ENCODE measurements around the gene ZMIZ1. TPM values are rescaled to one million over a fixed set of nuclear protein-coding genes. Genes with fewer than 3 reads are reported as not detected.

ZMIZ1 gene
- total and polyA plus RNA-seq, 4 donors, result 3.9 to 19.1 (median 9.8) TPM

DNA sequence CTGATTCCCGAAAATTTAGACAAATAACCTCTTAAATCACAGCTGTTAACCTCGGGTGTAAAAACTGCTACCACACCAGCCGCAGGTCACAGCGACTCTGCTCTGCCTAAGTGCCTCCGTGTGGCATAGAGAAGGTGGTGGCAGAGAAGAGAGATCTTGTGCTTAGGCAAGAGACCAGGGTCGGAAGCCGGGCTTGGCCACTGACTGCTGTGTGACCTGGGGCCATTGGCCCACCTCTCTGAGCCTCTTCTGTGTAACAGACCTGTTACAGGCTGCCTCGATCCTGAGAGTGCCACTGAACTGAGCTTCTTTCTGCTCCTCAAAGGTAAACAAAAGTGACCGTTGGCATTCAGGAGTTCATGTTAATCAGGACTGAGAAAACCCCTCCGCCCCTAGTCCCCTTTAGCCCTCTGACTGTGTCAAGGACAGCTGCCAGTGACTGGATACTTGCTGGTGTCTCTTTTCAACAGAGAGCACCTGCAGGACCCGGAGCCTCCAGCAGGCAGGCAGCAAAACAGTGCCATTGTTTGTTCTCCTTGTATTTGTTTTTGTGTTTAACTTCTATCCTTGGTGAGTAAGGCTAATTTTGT, 36.5 kb downstream of the ZMIZ1 start:
- WGBS, result 36% methylated on average over 11 of the region's 11 CpGs
- Histone ChIP-seq H3K9me3 (ENCODE audit: control insufficient read depth in 4 of 4, low read length in 3 of 4) (no peaks in the 10 kb centered on the region), H3K27me3 (ENCODE audit: control insufficient read depth in 4 of 4, insufficient read depth in 4 of 4, low read length in 3 of 4) (no peaks in the 10 kb centered on the region), H3K27ac (ENCODE audit: low read depth in 1 of 2, low read length in 2 of 2) (peak overlapping the region in 1 of 2 donors; percentile 32), H3K4me3 (ENCODE audit: low read depth in 1 of 3, low read length in 3 of 3) (no peak overlapping the region), H3K36me3 (ENCODE audit: control insufficient read depth in 4 of 4, insufficient read depth in 3 of 4, low read depth in 1 of 4, low read length in 3 of 4) (no peaks in the 10 kb centered on the region), H3K9ac (ENCODE audit: low read depth in 1 of 2, low read length in 2 of 2) (no peak overlapping the region), H3K4me1 (ENCODE audit: control insufficient read depth in 4 of 4, insufficient read depth in 4 of 4, low read length in 3 of 4) (peaks cover 18 to 45% (median 31%) of the 10 kb centered on the region in 4 donors)
- no peak for DNase-seq (ENCODE audit: low spot score)
- TF ChIP-seq NR2F2 (IDR thresholded peaks at IDR 0.05) (no peak), SP1 (IDR thresholded peaks at IDR 0.05) (peak; percentile 7), RXRA (IDR thresholded peaks at IDR 0.05) (peak in 1 of 2 donors; percentile 39), RAD21 (IDR thresholded peaks at IDR 0.05) (peak; percentile 18 to 57)
- TF ChIP-seq, protein P1, sequence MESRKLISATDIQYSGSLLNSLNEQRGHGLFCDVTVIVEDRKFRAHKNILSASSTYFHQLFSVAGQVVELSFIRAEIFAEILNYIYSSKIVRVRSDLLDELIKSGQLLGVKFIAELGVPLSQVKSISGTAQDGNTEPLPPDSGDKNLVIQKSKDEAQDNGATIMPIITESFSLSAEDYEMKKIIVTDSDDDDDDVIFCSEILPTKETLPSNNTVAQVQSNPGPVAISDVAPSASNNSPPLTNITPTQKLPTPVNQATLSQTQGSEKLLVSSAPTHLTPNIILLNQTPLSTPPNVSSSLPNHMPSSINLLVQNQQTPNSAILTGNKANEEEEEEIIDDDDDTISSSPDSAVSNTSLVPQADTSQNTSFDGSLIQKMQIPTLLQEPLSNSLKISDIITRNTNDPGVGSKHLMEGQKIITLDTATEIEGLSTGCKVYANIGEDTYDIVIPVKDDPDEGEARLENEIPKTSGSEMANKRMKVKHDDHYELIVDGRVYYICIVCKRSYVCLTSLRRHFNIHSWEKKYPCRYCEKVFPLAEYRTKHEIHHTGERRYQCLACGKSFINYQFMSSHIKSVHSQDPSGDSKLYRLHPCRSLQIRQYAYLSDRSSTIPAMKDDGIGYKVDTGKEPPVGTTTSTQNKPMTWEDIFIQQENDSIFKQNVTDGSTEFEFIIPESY (IDR thresholded peaks at IDR 0.05), result no peak
- TF ChIP-seq, protein P2, sequence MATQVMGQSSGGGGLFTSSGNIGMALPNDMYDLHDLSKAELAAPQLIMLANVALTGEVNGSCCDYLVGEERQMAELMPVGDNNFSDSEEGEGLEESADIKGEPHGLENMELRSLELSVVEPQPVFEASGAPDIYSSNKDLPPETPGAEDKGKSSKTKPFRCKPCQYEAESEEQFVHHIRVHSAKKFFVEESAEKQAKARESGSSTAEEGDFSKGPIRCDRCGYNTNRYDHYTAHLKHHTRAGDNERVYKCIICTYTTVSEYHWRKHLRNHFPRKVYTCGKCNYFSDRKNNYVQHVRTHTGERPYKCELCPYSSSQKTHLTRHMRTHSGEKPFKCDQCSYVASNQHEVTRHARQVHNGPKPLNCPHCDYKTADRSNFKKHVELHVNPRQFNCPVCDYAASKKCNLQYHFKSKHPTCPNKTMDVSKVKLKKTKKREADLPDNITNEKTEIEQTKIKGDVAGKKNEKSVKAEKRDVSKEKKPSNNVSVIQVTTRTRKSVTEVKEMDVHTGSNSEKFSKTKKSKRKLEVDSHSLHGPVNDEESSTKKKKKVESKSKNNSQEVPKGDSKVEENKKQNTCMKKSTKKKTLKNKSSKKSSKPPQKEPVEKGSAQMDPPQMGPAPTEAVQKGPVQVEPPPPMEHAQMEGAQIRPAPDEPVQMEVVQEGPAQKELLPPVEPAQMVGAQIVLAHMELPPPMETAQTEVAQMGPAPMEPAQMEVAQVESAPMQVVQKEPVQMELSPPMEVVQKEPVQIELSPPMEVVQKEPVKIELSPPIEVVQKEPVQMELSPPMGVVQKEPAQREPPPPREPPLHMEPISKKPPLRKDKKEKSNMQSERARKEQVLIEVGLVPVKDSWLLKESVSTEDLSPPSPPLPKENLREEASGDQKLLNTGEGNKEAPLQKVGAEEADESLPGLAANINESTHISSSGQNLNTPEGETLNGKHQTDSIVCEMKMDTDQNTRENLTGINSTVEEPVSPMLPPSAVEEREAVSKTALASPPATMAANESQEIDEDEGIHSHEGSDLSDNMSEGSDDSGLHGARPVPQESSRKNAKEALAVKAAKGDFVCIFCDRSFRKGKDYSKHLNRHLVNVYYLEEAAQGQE (IDR thresholded peaks at IDR 0.05), result no peak
- TF ChIP-seq, protein P3, sequence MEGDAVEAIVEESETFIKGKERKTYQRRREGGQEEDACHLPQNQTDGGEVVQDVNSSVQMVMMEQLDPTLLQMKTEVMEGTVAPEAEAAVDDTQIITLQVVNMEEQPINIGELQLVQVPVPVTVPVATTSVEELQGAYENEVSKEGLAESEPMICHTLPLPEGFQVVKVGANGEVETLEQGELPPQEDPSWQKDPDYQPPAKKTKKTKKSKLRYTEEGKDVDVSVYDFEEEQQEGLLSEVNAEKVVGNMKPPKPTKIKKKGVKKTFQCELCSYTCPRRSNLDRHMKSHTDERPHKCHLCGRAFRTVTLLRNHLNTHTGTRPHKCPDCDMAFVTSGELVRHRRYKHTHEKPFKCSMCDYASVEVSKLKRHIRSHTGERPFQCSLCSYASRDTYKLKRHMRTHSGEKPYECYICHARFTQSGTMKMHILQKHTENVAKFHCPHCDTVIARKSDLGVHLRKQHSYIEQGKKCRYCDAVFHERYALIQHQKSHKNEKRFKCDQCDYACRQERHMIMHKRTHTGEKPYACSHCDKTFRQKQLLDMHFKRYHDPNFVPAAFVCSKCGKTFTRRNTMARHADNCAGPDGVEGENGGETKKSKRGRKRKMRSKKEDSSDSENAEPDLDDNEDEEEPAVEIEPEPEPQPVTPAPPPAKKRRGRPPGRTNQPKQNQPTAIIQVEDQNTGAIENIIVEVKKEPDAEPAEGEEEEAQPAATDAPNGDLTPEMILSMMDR (IDR thresholded peaks at IDR 0.05; ENCODE audit: low read depth, low read length, missing input control), result peak; percentile 40
- TF ChIP-seq, protein P4, sequence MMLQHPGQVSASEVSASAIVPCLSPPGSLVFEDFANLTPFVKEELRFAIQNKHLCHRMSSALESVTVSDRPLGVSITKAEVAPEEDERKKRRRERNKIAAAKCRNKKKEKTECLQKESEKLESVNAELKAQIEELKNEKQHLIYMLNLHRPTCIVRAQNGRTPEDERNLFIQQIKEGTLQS (IDR thresholded peaks at IDR 0.05), result no peak

DNA sequence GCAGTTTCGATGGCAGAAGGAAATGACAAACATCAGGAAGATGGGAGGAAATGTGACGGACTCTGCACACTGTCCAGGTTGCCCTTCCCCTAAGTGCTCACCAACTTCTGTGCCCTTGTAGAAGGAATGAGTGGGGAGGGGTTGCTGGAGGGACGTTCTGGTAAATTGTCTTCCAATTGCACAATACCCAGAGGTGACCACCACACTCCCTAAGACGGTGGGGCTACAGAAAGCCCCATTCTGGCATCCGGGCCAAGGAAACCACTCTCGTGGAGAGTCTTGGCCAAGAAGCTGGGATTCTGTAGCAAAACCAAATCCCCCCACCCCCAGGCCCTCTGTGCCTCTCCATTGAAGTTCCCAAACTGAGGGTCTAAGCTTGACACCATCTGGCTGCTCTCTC, 37.1 kb downstream of the ZMIZ1 start:
- H3K4me1 ChIP-seq (ENCODE audit: control insufficient read depth in 4 of 4, insufficient read depth in 4 of 4, low read length in 3 of 4), result peaks cover 18 to 50% (median 32%) of the 10 kb centered on the region in 4 donors
- no peaks in the 10 kb centered on the region for H3K9me3 ChIP-seq (ENCODE audit: control insufficient read depth in 4 of 4, low read length in 3 of 4)
- no peak overlapping the region for H3K4me3 ChIP-seq (ENCODE audit: low read depth in 1 of 3, low read length in 3 of 3)
- no peaks in the 10 kb centered on the region for H3K27me3 ChIP-seq (ENCODE audit: control insufficient read depth in 4 of 4, insufficient read depth in 4 of 4, low read length in 3 of 4)
- no peak overlapping the region for H3K27ac ChIP-seq (ENCODE audit: low read depth in 1 of 2, low read length in 2 of 2)
- no peaks in the 10 kb centered on the region for H3K36me3 ChIP-seq (ENCODE audit: control insufficient read depth in 4 of 4, insufficient read depth in 3 of 4, low read depth in 1 of 4, low read length in 3 of 4)
- H3K9ac ChIP-seq (ENCODE audit: low read depth in 1 of 2, low read length in 2 of 2), result no peak overlapping the region
- WGBS, result 75% methylated on average over 6 of the region's 6 CpGs
- no peak for DNase-seq (ENCODE audit: low spot score)
- TF ChIP-seq, protein P5, sequence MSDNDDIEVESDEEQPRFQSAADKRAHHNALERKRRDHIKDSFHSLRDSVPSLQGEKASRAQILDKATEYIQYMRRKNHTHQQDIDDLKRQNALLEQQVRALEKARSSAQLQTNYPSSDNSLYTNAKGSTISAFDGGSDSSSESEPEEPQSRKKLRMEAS (IDR thresholded peaks at IDR 0.05), result no peak
- no peak for TF ChIP-seq NR2F2 (IDR thresholded peaks at IDR 0.05)
- TF ChIP-seq, protein P2 (IDR thresholded peaks at IDR 0.05), result no peak
- TF ChIP-seq EGR1 (IDR thresholded peaks at IDR 0.05; ENCODE audit: low read depth in 2 of 2), result no peak
- TF ChIP-seq SP1 (IDR thresholded peaks at IDR 0.05), result no peak
- TF ChIP-seq GABPA (IDR thresholded peaks at IDR 0.05 in 1 of 2, conservative IDR thresholded peaks at IDR 0.05 in 1 of 2), result no peak
- no peak for TF ChIP-seq HNF4G (IDR thresholded peaks at IDR 0.05)
- no peak for TF ChIP-seq FOXA1 (IDR thresholded peaks at IDR 0.05)
- no peak for TF ChIP-seq HNF4A (conservative IDR thresholded peaks at IDR 0.05)
- TF ChIP-seq, protein P1 (IDR thresholded peaks at IDR 0.05), result no peak
- TF ChIP-seq YY1 (IDR thresholded peaks at IDR 0.05), result no peak
- no peak for TF ChIP-seq TAF1 (conservative IDR thresholded peaks at IDR 0.05)
